ENCODE data around the gene PRG2. TPM values are rescaled to one million over a fixed set of nuclear protein-coding genes. Genes with fewer than 3 reads are reported as not detected.
"Not testable (repeated sequence)": the region's sequence is repeated elsewhere in the genome, so short reads cannot be mapped to it uniquely, and the experiment has no call there.

Gene PRG2
- total RNA-seq, 1 donor from 2014 or later: not detected

- no peak overlapping the region for H3K27ac Mint-ChIP-seq (ENCODE audit: unreplicated experiment)
- DNase-seq (ENCODE audit: extremely low spot score, unreplicated experiment): no peak
- H3K4me3 Mint-ChIP-seq (ENCODE audit: unreplicated experiment): no peak overlapping the region
- peaks cover 36% of the 10 kb centered on the region for H3K27me3 Mint-ChIP-seq (ENCODE audit: unreplicated experiment)
- no peaks in the 10 kb centered on the region for H3K36me3 Mint-ChIP-seq (ENCODE audit: unreplicated experiment)
- TF ChIP-seq CTCF (IDR thresholded peaks at IDR 0.05): no peak
- H3K9me3 Mint-ChIP-seq (ENCODE audit: unreplicated experiment): no peaks in the 10 kb centered on the region
- H3K4me1 Mint-ChIP-seq (ENCODE audit: unreplicated experiment): peaks cover 3% of the 10 kb centered on the region
Observed at GRCh38 chr11:57363131-57364080, 27.0 kb downstream of the PRG2 start.

GRCh38 chr11:57361926-57362325, 28.5 kb downstream of the PRG2 start:
- TF ChIP-seq CTCF (IDR thresholded peaks at IDR 0.05): no peak
- Mint-ChIP-seq H3K4me3 (ENCODE audit: unreplicated experiment) (no peak overlapping the region), H3K27ac (ENCODE audit: unreplicated experiment) (no peak overlapping the region), H3K4me1 (ENCODE audit: unreplicated experiment) (peaks cover 3% of the 10 kb centered on the region), H3K9me3 (ENCODE audit: unreplicated experiment) (no peaks in the 10 kb centered on the region), H3K27me3 (ENCODE audit: unreplicated experiment) (peaks cover 34% of the 10 kb centered on the region), H3K36me3 (ENCODE audit: unreplicated experiment) (no peaks in the 10 kb centered on the region)
- DNase-seq (ENCODE audit: extremely low spot score, unreplicated experiment): no peak

- not testable (repeated sequence) for H3K27ac Mint-ChIP-seq (ENCODE audit: unreplicated experiment); H3K36me3 Mint-ChIP-seq (ENCODE audit: unreplicated experiment); H3K4me3 Mint-ChIP-seq (ENCODE audit: unreplicated experiment); H3K4me1 Mint-ChIP-seq (ENCODE audit: unreplicated experiment); DNase-seq (ENCODE audit: extremely low spot score, unreplicated experiment); H3K9me3 Mint-ChIP-seq (ENCODE audit: unreplicated experiment)
- peaks cover 34% of the 10 kb centered on the region for H3K27me3 Mint-ChIP-seq (ENCODE audit: unreplicated experiment)
Observed at GRCh38 chr11:57361420-57361819, 29.0 kb downstream of the PRG2 start.

GRCh38 chr11:57360991-57361390, 29.5 kb downstream of the PRG2 start:
- peaks cover 38% of the 10 kb centered on the region for H3K27me3 Mint-ChIP-seq (ENCODE audit: unreplicated experiment)
- H3K36me3 Mint-ChIP-seq (ENCODE audit: unreplicated experiment): no peaks in the 10 kb centered on the region
- H3K27ac Mint-ChIP-seq (ENCODE audit: unreplicated experiment): no peak overlapping the region
- no peak overlapping the region for H3K4me3 Mint-ChIP-seq (ENCODE audit: unreplicated experiment)
- peaks cover 3% of the 10 kb centered on the region for H3K4me1 Mint-ChIP-seq (ENCODE audit: unreplicated experiment)
- no peak for TF ChIP-seq CTCF (IDR thresholded peaks at IDR 0.05)
- DNase-seq (ENCODE audit: extremely low spot score, unreplicated experiment): no peak
- no peaks in the 10 kb centered on the region for H3K9me3 Mint-ChIP-seq (ENCODE audit: unreplicated experiment)

- DNase-seq (ENCODE audit: extremely low spot score, unreplicated experiment): no peak
- Mint-ChIP-seq H3K4me3 (ENCODE audit: unreplicated experiment) (no peak overlapping the region), H3K9me3 (ENCODE audit: unreplicated experiment) (no peaks in the 10 kb centered on the region), H3K27me3 (ENCODE audit: unreplicated experiment) (peaks cover 37% of the 10 kb centered on the region), H3K36me3 (ENCODE audit: unreplicated experiment) (no peaks in the 10 kb centered on the region), H3K4me1 (ENCODE audit: unreplicated experiment) (peaks cover 3% of the 10 kb centered on the region), H3K27ac (ENCODE audit: unreplicated experiment) (no peak overlapping the region)
- no peak for TF ChIP-seq CTCF (IDR thresholded peaks at IDR 0.05)
Observed at GRCh38 chr11:57359896-57360690, 30.4 kb downstream of the PRG2 start.
